ENCODE results near the gene PTPRD.

Gene PTPRD

GRCh38 chr9:8534828-8535227, 2078.0 kb downstream of the PTPRD start:
- no peak for DNase-seq

- DNase-seq, result no peak
Observed at GRCh38 chr9:8533681-8534080, 2079.1 kb downstream of the PTPRD start.

- no peak for DNase-seq
Observed at GRCh38 chr9:8531826-8532415, 2080.9 kb downstream of the PTPRD start.

GRCh38 chr9:8521112-8521511, 2091.7 kb downstream of the PTPRD start:
- DNase-seq, result no peak

GRCh38 chr9:8515748-8516147, 2097.1 kb downstream of the PTPRD start:
- DNase-seq, result no peak

GRCh38 chr9:8514760-8515159, 2098.0 kb downstream of the PTPRD start:
- DNase-seq, result no peak

GRCh38 chr9:8508671-8509290, 2104.0 kb downstream of the PTPRD start:
- DNase-seq, result no peak

- DNase-seq, result no peak
Observed at GRCh38 chr9:8494571-8494970, 2118.2 kb downstream of the PTPRD start.

- no peak for DNase-seq
Observed at GRCh38 chr9:8492679-8493078, 2120.1 kb downstream of the PTPRD start.

GRCh38 chr9:8492024-8492423, 2120.8 kb downstream of the PTPRD start:
- DNase-seq, result no peak

- DNase-seq, result no peak
Observed at GRCh38 chr9:8491563-8491962, 2121.2 kb downstream of the PTPRD start.

- no peak for DNase-seq
Observed at GRCh38 chr9:8489835-8490234, 2123.0 kb downstream of the PTPRD start.

- no peak for DNase-seq
Observed at GRCh38 chr9:8486095-8486494, 2126.7 kb downstream of the PTPRD start.

- no peak for DNase-seq
Observed at GRCh38 chr9:8484597-8485191, 2128.1 kb downstream of the PTPRD start.

- DNase-seq, result no peak
Observed at GRCh38 chr9:8477450-8477849, 2135.4 kb downstream of the PTPRD start.

GRCh38 chr9:8474937-8475336, 2137.9 kb downstream of the PTPRD start:
- no peak for DNase-seq

GRCh38 chr9:8473244-8474020, 2139.4 kb downstream of the PTPRD start:
- DNase-seq, result no peak

- no peak for DNase-seq
Observed at GRCh38 chr9:8468045-8468637, 2144.7 kb downstream of the PTPRD start.

- no peak for DNase-seq
Observed at GRCh38 chr9:8457816-8458215, 2155.0 kb downstream of the PTPRD start.

- no peak for DNase-seq
Observed at GRCh38 chr9:8457055-8457454, 2155.7 kb downstream of the PTPRD start.

GRCh38 chr9:8456344-8456743, 2156.5 kb downstream of the PTPRD start:
- DNase-seq, result no peak

GRCh38 chr9:8450810-8451545, 2161.8 kb downstream of the PTPRD start:
- DNase-seq, result no peak

- DNase-seq, result no peak
Observed at GRCh38 chr9:8448226-8448625, 2164.6 kb downstream of the PTPRD start.
